Gastroesophageal sphincter (tissue), 4 donors: Measurements from ENCODE around the gene UCKL1. TPM values are rescaled to one million over a fixed set of nuclear protein-coding genes. Genes with fewer than 3 reads are reported as not detected.

ENCODE experiments used
- ATAC-seq: fragments of 150-250 bp; one replicate; pipeline ENCODE4 v1.9.1; 2016; ENCODE audit warnings: mild to moderate bottlenecking, moderate library complexity
- H3K27ac ChIP-seq, 4 donors: fragments of 200-600 bp; sonication (generic) in 3 of 4; 1 replicate in 3 of 4; 2 replicates in 1 of 4; pipeline ENCODE4 v1.5.1; 2016 to 2019
- H3K27me3 ChIP-seq: fragments of 200-600 bp; sonication (generic); one replicate; pipeline ENCODE4 v1.5.1; 2019
- H3K36me3 ChIP-seq, 2 donors: fragments of 200-600 bp; sonication (generic); one replicate each; pipeline ENCODE4 v1.5.1; 2019; ENCODE audit warnings: control low read depth in 1 of 2
- H3K4me1 ChIP-seq, 3 donors: fragments of 200-600 bp; sonication (generic); 1 replicate in 2 of 3; 2 replicates in 1 of 3; pipeline ENCODE4 v1.5.1; 2016 to 2019; ENCODE audit warnings: control low read depth in 2 of 3
- H3K4me3 ChIP-seq, 2 donors: fragments of 200-600 bp; sonication (generic); one replicate each; pipeline ENCODE4 v1.5.1; 2019; ENCODE audit warnings: mild to moderate bottlenecking in 1 of 2, moderate library complexity in 1 of 2
- H3K9me3 ChIP-seq, 3 donors: fragments of 200-600 bp; sonication (generic); one replicate each; pipeline ENCODE4 v1.5.1; 2017 to 2019; ENCODE audit warnings: control low read depth in 2 of 3
- CTCF ChIP-seq, 4 experiments: fragments of 200-600 bp in 2 of 4; fragments of 450-650 bp in 2 of 4; sonication (generic) in 1 of 4; IDR thresholded peaks; one replicate each; pipeline ENCODE4 v1.5.1; 2017 to 2019; ENCODE audit warnings: antibody characterized with exemption in 4 of 4, mild to moderate bottlenecking in 2 of 4, moderate library complexity in 2 of 4
- EP300 ChIP-seq: sonication (generic); formaldehyde crosslinking; IDR thresholded peaks from one replicate; pipeline ENCODE4 v1.6.1; 2017; ENCODE audit warnings: antibody characterized with exemption, mild to moderate bottlenecking
- POLR2A ChIP-seq, 2 donors: fragments of 450-650 bp; IDR thresholded peaks; one replicate each; pipeline ENCODE4 v1.6.1; 2017; ENCODE audit warnings: antibody characterized with exemption in 2 of 2, mild to moderate bottlenecking in 2 of 2, moderate library complexity in 1 of 2
- POLR2AphosphoS5 ChIP-seq: sonication (generic); formaldehyde crosslinking; IDR thresholded peaks from one replicate; pipeline ENCODE4 v1.6.1; 2017; ENCODE audit warnings: antibody characterized with exemption
- WGBS, 2 donors: methylation state at CpG; one replicate each; pipeline ENCODE4 v1.1.5; 2018; ENCODE audit warnings: low coverage in 1 of 2; 5-methylcytosine and 5-hydroxymethylcytosine counted together
- small RNA-seq, 4 donors: library from RNA; depleted of rRNA; stranded (forward); fragments of <200 nt; gene quantifications; one replicate each; pipeline ENCODE3, GENCODE V24; 2016
- total RNA-seq, 4 donors: library from RNA; depleted of rRNA; stranded (reverse); fragments of >200 nt; gene quantifications; one replicate each; pipeline ENCODE4 v1.1.0, GENCODE V29; 2016

The UCKL1 gene
- total RNA-seq, 4 donors from 2014 or later = 19.8 to 27.7 (median 22.6) TPM

GRCh38 chr20:63890616-63891015 lies 65.6 kb downstream of the UCKL1 start:
- no peaks in the 10 kb centered on the region for H3K27me3 ChIP-seq
- WGBS, 2 donors = 84% methylated on average over 4 of the region's 7 CpGs; no CpG with 5 or more reads in 1 of the 2 donors
- no peak for TF ChIP-seq POLR2AphosphoS5
- no peak for TF ChIP-seq EP300
- TF ChIP-seq CTCF (IDR thresholded peaks at IDR 0.05) = no peak
- no peak overlapping the region for H3K27ac ChIP-seq
- ATAC-seq = no peak
- H3K36me3 ChIP-seq = peaks cover 0 to 70% of the 10 kb centered on the region in 2 donors
- no peak overlapping the region for H3K4me3 ChIP-seq
- peaks cover 0 to 12% (median 0%) of the 10 kb centered on the region in 3 donors for H3K4me1 ChIP-seq
- no peaks in the 10 kb centered on the region for H3K9me3 ChIP-seq

GRCh38 chr20:63890201-63890576 lies 66.0 kb downstream of the UCKL1 start:
- no peak for ATAC-seq
- no peaks in the 10 kb centered on the region for H3K27me3 ChIP-seq
- H3K36me3 ChIP-seq = peaks cover 0 to 74% of the 10 kb centered on the region in 2 donors
- H3K27ac ChIP-seq = no peak overlapping the region
- WGBS, 2 donors = 89 to 91% methylated on average over 5 to 7 of the region's 7 CpGs
- H3K9me3 ChIP-seq = no peaks in the 10 kb centered on the region
- peaks cover 0 to 12% (median 0%) of the 10 kb centered on the region in 3 donors for H3K4me1 ChIP-seq
- TF ChIP-seq POLR2AphosphoS5 (no peak), POLR2A (IDR thresholded peaks at IDR 0.05) (no peak), CTCF (IDR thresholded peaks at IDR 0.05) (no peak), EP300 (no peak)
- no peak overlapping the region for H3K4me3 ChIP-seq

Small RNA genes within 50 kb of the gene (small RNA-seq; reads per million reads assigned to genes)
- gene MIR647 = 0 reads per million in 4 donors
- 0 reads per million in 4 donors for gene MIR941-2
- gene MIR941-4 = 0 reads per million in 4 donors
- gene MIR941-5 = 0 reads per million in 4 donors
- gene RNU1-134P = 0 to 0.12 (median 0) reads per million in 4 donors

Other genes starting within 250 kb of the UCKL1 start
- gene ARFRP1, start 248.4 kb downstream of the UCKL1 start, total RNA-seq = 10 to 100 TPM; 38.9 to 56.4 (median 49.0) TPM
- 10 to 100 TPM; 21.7 to 51.7 (median 32.9) TPM for gene ZGPAT, start 248.4 kb downstream of the UCKL1 start, total RNA-seq
- 10 to 100 TPM in 1 of 4 donors, 1 to 10 TPM in 3; 4.7 to 17.0 (median 7.2) TPM for gene LIME1, start 219.8 kb downstream of the UCKL1 start, total RNA-seq
- 10 to 100 TPM; 36.5 to 98.7 (median 59.9) TPM for gene SLC2A4RG, start 216.6 kb downstream of the UCKL1 start, total RNA-seq
- 10 to 100 TPM in 2 of 4 donors, 1 to 10 TPM in 2; 8.1 to 13.8 (median 10.2) TPM for gene ZBTB46, start 125.2 kb downstream of the UCKL1 start, total RNA-seq
- not detected for gene ABHD16B, start 94.9 kb downstream of the UCKL1 start, total RNA-seq
- 100 to 1,000 TPM; 136 to 157 (median 145) TPM for gene TPD52L2, start 91.1 kb downstream of the UCKL1 start, total RNA-seq
- 10 to 100 TPM; 44.7 to 70.6 (median 47.6) TPM for gene DNAJC5, start 61.3 kb downstream of the UCKL1 start, total RNA-seq
- gene ZNF512B, start 13.5 kb upstream of the UCKL1 start, total RNA-seq = 10 to 100 TPM in 2 of 4 donors, 1 to 10 TPM in 2; 9.0 to 13.8 (median 10.0) TPM
- gene SAMD10, start 23.2 kb upstream of the UCKL1 start, total RNA-seq = 1 to 10 TPM in 2 of 4 donors, under 1 TPM in 2; 0.62 to 4.6 (median 1.9) TPM
- gene PRPF6, start 24.7 kb upstream of the UCKL1 start, total RNA-seq = 10 to 100 TPM; 53.7 to 73.0 (median 67.6) TPM
- 1 to 10 TPM in 1 of 4 donors, under 1 TPM in 2, not detected in 1; 0.40 to 1.6 (median 0.58) TPM for gene C20orf204, start 79.8 kb upstream of the UCKL1 start, total RNA-seq
- 10 to 100 TPM in 1 of 4 donors, 1 to 10 TPM in 3; 4.4 to 13.3 (median 7.1) TPM for gene SOX18, start 93.2 kb upstream of the UCKL1 start, total RNA-seq
- 10 to 100 TPM; 28.1 to 39.7 (median 33.6) TPM for gene TCEA2, start 106.8 kb upstream of the UCKL1 start, total RNA-seq
- gene RGS19, start 123.1 kb upstream of the UCKL1 start, total RNA-seq = 10 to 100 TPM in 2 of 4 donors, 1 to 10 TPM in 2; 3.4 to 16.0 (median 10.5) TPM
- 1 to 10 TPM in 1 of 4 donors, under 1 TPM in 3; 0.50 to 1.1 (median 0.66) TPM for gene OPRL1, start 123.7 kb upstream of the UCKL1 start, total RNA-seq
- gene LKAAEAR1, start 128.0 kb upstream of the UCKL1 start, total RNA-seq = under 1 TPM in 1 of 4 donors, not detected in 3; 0.81 TPM
- not detected for gene NPBWR2, start 151.1 kb upstream of the UCKL1 start, total RNA-seq
- gene MYT1, start 208.0 kb upstream of the UCKL1 start, total RNA-seq = under 1 TPM in 2 of 4 donors, not detected in 2; 0.04 to 0.27 TPM